Epithelial cell of proximal tubule (primary cell): ENCODE measurements around the gene GLIS2. TPM values are rescaled to one million over a fixed set of nuclear protein-coding genes. Genes with fewer than 3 reads are reported as not detected.
"Not testable (repeated sequence)": the region's sequence is repeated elsewhere in the genome, so short reads cannot be mapped to it uniquely, and the experiment has no call there.

ENCODE experiments used
- DNase-seq: peaks from one replicate; pipeline ENCODE4 v3.0.0-alpha.2; 2011; ENCODE audit warnings: low read depth
- H3K4me3 ChIP-seq: 2 replicates; pipeline ENCODE4 v1.5.1; 2011; ENCODE audit warnings: low read depth, mild to moderate bottlenecking, low read length
- total RNA-seq: library from RNA; depleted of rRNA; stranded (reverse); fragments of >200 nt; gene quantifications from 2 replicates; pipeline ENCODE4 v1.2.3, GENCODE V29; 2015
- TF ChIP-seq, protein P1 (sequence below): conservative IDR thresholded peaks from 2 replicates; pipeline ENCODE4 v1.5.1; 2012; ENCODE audit warnings: low read depth, mild to moderate bottlenecking, low read length

The GLIS2 gene
- total RNA-seq, 1 donor from 2014 or later: 4.6 TPM

DNA sequence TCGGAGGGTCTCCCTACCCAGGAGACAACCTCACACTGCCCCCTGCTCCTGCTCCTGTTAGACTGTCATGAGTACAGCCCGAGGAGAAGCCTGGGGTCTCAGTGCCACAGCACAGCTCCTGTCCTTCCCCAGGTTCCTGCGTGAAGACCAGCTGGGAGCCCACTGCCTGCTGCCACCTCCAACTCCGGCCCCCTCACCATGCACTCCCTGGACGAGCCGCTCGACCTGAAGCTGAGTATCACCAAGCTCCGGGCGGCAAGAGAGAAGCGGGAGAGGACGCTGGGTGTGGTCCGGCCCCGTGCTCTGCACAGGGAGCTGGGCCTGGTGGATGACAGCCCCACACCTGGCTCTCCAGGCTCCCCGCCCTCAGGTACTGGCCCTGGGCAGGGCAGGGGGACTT is 16.2 kb downstream of the GLIS2 start:
- DNase-seq: no peak
- H3K4me3 ChIP-seq: no peak overlapping the region
- TF ChIP-seq, protein P1, sequence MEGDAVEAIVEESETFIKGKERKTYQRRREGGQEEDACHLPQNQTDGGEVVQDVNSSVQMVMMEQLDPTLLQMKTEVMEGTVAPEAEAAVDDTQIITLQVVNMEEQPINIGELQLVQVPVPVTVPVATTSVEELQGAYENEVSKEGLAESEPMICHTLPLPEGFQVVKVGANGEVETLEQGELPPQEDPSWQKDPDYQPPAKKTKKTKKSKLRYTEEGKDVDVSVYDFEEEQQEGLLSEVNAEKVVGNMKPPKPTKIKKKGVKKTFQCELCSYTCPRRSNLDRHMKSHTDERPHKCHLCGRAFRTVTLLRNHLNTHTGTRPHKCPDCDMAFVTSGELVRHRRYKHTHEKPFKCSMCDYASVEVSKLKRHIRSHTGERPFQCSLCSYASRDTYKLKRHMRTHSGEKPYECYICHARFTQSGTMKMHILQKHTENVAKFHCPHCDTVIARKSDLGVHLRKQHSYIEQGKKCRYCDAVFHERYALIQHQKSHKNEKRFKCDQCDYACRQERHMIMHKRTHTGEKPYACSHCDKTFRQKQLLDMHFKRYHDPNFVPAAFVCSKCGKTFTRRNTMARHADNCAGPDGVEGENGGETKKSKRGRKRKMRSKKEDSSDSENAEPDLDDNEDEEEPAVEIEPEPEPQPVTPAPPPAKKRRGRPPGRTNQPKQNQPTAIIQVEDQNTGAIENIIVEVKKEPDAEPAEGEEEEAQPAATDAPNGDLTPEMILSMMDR: no peak

DNA sequence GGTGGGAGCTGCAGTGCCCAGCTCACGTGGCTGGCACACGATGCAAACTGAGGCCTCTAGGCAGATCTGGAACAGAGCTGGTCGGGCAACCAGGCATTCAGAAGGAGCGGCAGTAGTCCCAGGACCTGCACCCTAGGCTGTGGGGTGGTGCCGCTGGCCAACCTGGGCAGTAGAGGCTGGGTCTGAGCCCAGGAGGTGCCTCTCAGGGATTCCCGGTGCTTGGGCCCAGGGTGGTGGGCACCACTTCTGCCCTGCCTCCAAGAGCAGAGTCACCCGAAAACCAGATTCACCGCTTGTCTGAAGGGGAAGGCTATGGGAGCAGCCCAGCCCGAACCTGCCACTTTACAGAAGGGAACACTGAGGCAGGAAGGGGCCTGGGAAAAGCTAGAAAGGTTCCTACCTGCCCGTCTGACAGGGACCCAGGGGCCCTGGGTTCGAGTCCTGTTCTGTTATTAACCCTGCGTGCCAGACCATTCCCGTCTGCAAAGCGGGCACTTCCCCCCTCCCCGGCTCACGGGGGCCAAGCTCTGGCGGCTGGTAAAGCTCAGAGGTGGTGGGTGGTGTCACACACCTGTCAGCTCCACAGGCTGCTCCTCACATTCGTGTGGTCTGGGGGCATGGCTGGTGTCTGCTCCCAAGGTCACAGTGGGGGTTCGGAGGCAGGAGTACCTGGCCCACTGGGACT is 16.9 kb downstream of the GLIS2 start:
- DNase-seq: no peak
- no peak overlapping the region for H3K4me3 ChIP-seq
- TF ChIP-seq, protein P1: no peak

DNA sequence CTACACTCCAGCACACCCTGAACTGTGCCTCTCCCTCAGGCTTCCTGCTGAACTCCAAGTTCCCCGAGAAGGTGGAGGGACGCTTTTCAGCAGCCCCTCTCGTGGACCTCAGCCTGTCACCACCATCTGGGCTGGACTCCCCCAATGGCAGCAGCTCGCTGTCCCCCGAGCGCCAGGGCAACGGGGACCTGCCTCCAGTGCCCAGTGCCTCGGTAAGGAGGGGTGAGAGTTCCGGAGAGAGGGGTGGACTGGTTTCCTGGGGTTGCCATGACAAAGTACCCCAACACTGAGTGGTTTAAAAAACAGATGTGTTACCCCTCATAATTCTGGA is 17.4 kb downstream of the GLIS2 start:
- TF ChIP-seq, protein P1: no peak
- DNase-seq: no peak
- no peak overlapping the region for H3K4me3 ChIP-seq

DNA sequence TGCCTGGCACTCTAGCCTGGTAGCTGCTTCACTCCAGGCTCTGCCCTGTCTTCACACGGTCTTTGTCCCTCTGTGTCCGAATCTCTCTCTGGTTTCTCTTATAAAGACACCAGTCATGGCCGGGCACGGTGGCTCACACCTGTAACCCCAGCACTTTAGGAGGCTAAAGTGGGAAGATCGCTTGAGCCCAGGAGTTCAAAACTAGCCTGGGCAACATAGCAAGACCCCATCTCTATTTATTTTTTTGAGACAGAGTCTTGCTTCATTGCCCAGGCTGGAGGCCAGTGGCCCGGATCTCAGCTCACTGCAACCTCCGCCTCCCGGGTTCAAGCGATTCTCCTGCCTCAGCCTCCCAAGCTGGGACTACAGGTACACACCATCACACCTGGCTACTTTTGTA is 17.8 kb downstream of the GLIS2 start:
- not testable (repeated sequence) for DNase-seq, H3K4me3 ChIP-seq

DNA sequence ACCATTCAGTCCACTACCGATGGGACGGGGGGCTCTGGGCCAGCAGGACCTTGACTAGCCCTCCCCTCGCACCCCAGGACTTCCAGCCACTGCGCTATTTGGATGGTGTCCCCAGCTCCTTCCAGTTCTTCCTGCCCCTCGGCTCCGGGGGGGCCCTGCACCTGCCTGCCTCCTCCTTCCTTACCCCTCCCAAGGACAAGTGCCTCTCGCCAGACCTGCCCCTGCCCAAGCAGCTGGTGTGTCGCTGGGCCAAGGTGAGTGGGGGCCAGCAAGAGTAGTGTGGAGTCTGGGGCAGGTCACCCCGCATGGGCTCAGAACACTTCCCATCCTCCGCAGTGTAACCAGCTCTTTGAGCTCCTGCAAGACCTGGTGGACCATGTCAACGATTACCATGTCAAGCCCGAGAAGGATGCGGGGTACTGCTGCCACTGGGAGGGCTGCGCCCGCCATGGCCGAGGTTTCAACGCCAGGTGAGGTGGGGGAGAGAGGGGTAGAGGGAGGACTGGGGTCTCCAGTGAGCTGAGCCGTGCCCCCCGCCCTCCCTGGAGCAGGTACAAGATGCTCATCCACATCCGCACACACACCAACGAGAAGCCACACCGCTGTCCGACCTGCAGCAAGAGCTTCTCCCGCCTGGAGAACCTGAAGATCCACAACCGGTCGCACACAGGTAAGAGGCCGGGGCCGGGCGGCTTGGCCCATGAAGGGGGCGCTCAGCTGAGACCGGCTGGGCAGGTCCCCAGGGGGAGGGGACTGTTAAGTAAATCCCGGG is 19.0 kb downstream of the GLIS2 start:
- H3K4me3 ChIP-seq: no peak overlapping the region
- no peak for DNase-seq
- TF ChIP-seq, protein P1: no peak

DNA sequence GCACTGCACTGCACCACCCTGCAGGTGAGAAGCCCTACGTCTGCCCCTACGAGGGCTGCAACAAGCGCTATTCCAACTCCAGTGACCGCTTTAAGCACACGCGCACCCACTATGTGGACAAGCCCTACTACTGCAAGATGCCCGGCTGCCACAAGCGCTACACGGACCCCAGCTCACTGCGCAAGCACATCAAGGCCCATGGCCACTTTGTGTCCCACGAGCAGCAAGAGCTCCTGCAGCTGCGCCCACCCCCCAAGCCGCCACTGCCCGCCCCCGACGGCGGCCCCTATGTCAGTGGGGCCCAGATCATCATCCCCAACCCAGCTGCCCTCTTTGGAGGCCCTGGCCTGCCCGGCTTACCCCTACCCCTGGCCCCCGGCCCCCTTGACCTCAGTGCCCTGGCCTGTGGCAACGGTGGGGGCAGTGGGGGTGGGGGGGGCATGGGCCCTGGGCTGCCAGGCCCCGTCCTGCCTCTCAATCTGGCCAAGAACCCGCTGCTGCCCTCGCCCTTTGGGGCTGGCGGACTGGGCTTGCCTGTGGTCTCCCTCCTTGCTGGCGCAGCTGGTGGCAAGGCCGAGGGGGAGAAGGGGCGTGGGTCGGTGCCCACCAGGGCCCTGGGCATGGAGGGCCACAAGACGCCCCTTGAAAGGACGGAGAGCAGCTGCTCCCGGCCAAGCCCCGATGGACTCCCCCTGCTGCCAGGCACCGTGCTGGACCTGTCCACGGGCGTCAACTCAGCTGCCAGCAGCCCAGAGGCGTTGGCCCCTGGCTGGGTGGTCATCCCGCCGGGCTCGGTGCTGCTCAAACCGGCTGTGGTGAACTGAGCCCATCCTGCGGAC is 21.1 kb downstream of the GLIS2 start:
- H3K4me3 ChIP-seq: no peak overlapping the region
- DNase-seq: no peak
- TF ChIP-seq, protein P1: no peak

DNA sequence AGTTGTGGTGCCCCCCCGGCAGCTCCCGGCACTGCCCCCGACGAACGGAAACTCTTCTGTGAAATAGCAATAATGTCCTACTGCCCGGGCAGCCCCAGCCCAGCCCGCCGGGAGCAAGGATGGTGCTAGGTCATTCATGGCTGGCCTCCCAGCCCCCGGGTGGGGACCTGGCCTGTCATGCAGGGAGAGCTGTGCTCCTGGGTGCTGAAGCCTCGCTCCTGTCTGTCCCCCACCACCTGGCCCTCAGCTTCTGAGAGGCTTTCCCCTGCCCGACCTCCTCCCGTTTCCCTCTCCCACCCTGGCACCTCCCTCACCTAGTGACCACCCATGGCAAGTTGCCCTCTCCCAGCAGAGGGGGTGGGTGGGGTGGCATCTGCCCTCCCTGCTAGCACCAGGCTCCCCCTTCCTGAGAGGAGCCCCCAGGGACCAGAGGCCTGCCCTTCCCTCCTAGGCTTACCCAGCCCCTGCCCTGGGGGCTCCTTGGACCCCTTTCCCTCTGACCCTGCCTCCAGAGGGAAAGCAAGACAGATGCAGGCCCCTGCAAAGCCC is 21.7 kb downstream of the GLIS2 start:
- no peak overlapping the region for H3K4me3 ChIP-seq
- no peak for DNase-seq
- TF ChIP-seq, protein P1: no peak
